ENCODE results near the gene KSR2. TPM values are rescaled to one million over a fixed set of nuclear protein-coding genes. Genes with fewer than 3 reads are reported as not detected.

KSR2 gene
- total and polyA plus RNA-seq, 2 of the 13 experiments (the other 11 are each of a cell fraction or from before 2014, with no cell fraction given), result 0.02 TPM; not detected in 1

- TF ChIP-seq ZNF704 (CRISPR knock-in tag; IDR thresholded peaks at IDR 0.05; ENCODE audit: borderline replicate concordance) (0 out of 2 replicates have a peak, but pooled peaks have one; percentile 45), ZFY (CRISPR knock-in tag; IDR thresholded peaks at IDR 0.05) (peak; percentile 82), BCLAF1 (IDR thresholded peaks at IDR 0.05) (no peak), KLF16 (CRISPR knock-in tag; IDR thresholded peaks at IDR 0.05) (peak in 1 of 2 experiments; percentile 90; a peak in 2 of 4 replicates), ZNF430 (CRISPR knock-in tag; IDR thresholded peaks at IDR 0.05) (peak; percentile 79; the same call in 1 of the 2 replicates), CAMTA2 (CRISPR knock-in tag; IDR thresholded peaks at IDR 0.05; ENCODE audit: borderline replicate concordance) (0 out of 2 replicates have a peak, but pooled peaks have one; percentile 37), KIAA2018 (CRISPR knock-in tag; IDR thresholded peaks at IDR 0.05; ENCODE audit: borderline replicate concordance) (no peak), RXRA (CRISPR knock-in tag; IDR thresholded peaks at IDR 0.05) (peak; percentile 89), ZNF766 (CRISPR knock-in tag; IDR thresholded peaks at IDR 0.05; ENCODE audit: borderline replicate concordance) (peak; percentile 65; the same call in 1 of the 2 replicates)
These were observed 47.9 kb upstream of the KSR2 start, which contains the start of gene RFC5 (continued) for GRCh38 chr12:118016424-118017264.

Data from HepG2 (cell line).